ENCODE data around the gene POLDIP2. TPM values are rescaled to one million over a fixed set of nuclear protein-coding genes. Genes with fewer than 3 reads are reported as not detected.

The POLDIP2 gene, protein sequence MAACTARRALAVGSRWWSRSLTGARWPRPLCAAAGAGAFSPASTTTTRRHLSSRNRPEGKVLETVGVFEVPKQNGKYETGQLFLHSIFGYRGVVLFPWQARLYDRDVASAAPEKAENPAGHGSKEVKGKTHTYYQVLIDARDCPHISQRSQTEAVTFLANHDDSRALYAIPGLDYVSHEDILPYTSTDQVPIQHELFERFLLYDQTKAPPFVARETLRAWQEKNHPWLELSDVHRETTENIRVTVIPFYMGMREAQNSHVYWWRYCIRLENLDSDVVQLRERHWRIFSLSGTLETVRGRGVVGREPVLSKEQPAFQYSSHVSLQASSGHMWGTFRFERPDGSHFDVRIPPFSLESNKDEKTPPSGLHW
- 13.2 and 36.1 TPM in 2 replicates for total RNA-seq (2011; cell fraction: chromatin; rRNA removed; ENCODE audit: low replicate concordance)
- 33.4 and 34.0 TPM in 2 replicates for total RNA-seq (2011; cell fraction: nucleolus; rRNA removed)
- 27.2 and 30.3 TPM in 2 replicates for total RNA-seq (2011; cell fraction: nucleoplasm; rRNA removed)
- 121 and 122 TPM in 2 replicates for total RNA-seq (2014; rRNA removed)
- 59.5 and 62.7 TPM in 2 replicates for total RNA-seq (2014; rRNA removed; fragmentation: Illumina TruSeq; extraction: Trizol)
- 70.6 and 71.4 TPM in 2 replicates for total RNA-seq (2015; rRNA removed; fragmentation: Illumina TruSeq; extraction: Trizol)
- total RNA-seq (2021), result 106 and 108 TPM in 2 replicates
- 64.6 and 105 TPM in 2 replicates for polyA plus RNA-seq (2011; rRNA removed)
- 64.6 and 142 TPM in 2 replicates for polyA plus RNA-seq (2011; cell fraction: cytosol; rRNA removed)
- 48.3 and 71.0 TPM in 2 replicates for polyA plus RNA-seq (2011; cell fraction: nucleus; rRNA removed)
- polyA plus RNA-seq (2012), result 89.9 and 120 TPM in 2 replicates
- polyA plus RNA-seq (2014; fragmentation: Illumina TruSeq; extraction: Trizol), result 127 and 137 TPM in 2 replicates
- polyA plus RNA-seq (2014; fragmentation: Nextera tagmentation; extraction: Ambion mirVana), result 10 to 100 TPM; 22.0 to 25.1 TPM
- polyA plus RNA-seq (2014; rRNA removed), result 104 and 109 TPM in 2 replicates
- polyA minus RNA-seq (2011; rRNA and poly(A)+ RNA removed), result 31.5 and 60.7 TPM in 2 replicates
- 27.9 and 61.6 TPM in 2 replicates for polyA minus RNA-seq (2011; cell fraction: cytosol; rRNA and poly(A)+ RNA removed)
- polyA minus RNA-seq (2011; cell fraction: nucleus; rRNA and poly(A)+ RNA removed), result 14.4 and 16.8 TPM in 2 replicates
- percentile 84 among the genes with signal in this experiment for Bru-seq, nascent RNA
- percentile 75 among the genes with signal in this experiment for BruChase-seq, experiment 1, labeled RNA remaining after a 2-hour chase
- percentile 74 among the genes with signal in this experiment for BruChase-seq, experiment 2, labeled RNA remaining after a 6-hour chase
- long read RNA-seq, experiment 1, transcript POLDIP2-201 (11 exons, 2,121 nt), result major isoform, 537 of 668 reads
- long read RNA-seq, experiment 1, partial matches to known transcripts, result 57 of 668 reads
- long read RNA-seq, experiment 1, other reads (novel, unspliced or antisense), result 74 of 668 reads
- long read RNA-seq, experiment 2, transcript POLDIP2-201 (11 exons, 2,121 nt), result major isoform, 84 of 170 reads
- long read RNA-seq, experiment 2, partial matches to known transcripts, result 12 of 170 reads
- long read RNA-seq, experiment 2, other reads (novel, unspliced or antisense), result 74 of 170 reads
- long read RNA-seq, experiment 3, transcript POLDIP2-201 (11 exons, 2,121 nt), result major isoform, 172 of 202 reads
- long read RNA-seq, experiment 3, partial matches to known transcripts, result 6 of 202 reads
- long read RNA-seq, experiment 3, other reads (novel, unspliced or antisense), result 24 of 202 reads

DNA sequence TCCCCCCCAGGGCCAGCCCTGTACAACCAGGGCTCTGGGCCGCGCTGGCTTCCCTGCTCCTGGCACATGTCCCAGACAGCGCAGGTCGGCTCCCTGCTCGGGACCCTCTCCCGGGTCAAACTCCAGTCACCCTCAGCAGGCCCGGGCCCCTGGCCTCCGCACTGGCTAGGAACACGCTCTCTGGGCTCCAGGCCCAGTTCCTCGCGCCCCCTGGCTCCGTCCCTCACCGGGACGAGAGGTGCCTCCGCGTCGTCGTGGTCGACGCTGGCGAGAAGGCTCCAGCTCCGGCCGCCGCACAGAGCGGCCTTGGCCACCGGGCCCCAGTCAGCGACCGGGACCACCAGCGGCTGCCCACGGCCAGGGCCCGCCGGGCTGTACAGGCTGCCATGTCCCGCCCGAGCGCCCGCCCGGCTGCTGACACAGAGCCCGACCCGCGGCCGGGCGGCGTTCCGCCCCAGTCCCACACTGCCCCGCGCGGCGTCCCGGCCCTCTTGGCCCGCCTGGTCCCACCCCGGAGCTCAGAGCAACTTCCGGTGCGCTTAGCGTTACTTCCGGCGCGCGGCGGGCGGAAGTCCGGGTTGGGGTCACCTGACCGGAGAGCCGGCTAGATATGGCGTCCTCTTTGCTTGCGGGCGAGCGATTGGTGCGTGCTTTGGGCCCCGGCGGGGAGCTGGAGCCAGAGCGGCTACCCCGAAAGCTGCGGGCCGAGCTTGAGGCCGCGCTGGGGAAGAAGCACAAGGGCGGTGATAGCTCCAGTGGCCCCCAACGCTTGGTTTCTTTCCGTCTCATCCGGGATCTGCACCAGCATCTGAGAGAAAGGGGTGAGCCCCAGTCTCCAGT is at the start of gene POLDIP2:
Gene POLDIP2 (minus strand): TSS at position 467 of the 840 bp plus-strand sequence. CDS start 79 bp downstream, at position 388.
- H3K27me3 ChIP-seq (ENCODE audit: control insufficient read depth in 2 of 2, insufficient read depth in 2 of 2, low read length in 2 of 2), result no peaks in the 10 kb centered on the region
- no peaks in the 10 kb centered on the region for H3K9me3 ChIP-seq (replicated peaks; ENCODE audit: control insufficient read depth, insufficient read depth, low read depth, low read length)
- WGBS (ENCODE audit: insufficient coverage, low coverage, missing lambda C conversion rate), result 1% methylated on average over 54 of the region's 80 CpGs
- peaks cover 68% of the 10 kb centered on the region for H3K36me3 ChIP-seq (ENCODE audit: control insufficient read depth, insufficient read depth, low read length)
- H3K27ac ChIP-seq (ENCODE audit: extremely low read depth, low read depth, low read length), result peak within 1 kb of the TSS; percentile 89
- DNase-seq (ENCODE audit: extremely low read depth in 1 of 4, low spot score in 3 of 4) (peak; percentile 94 to 96 (median 94)), FAIRE-seq (peak; percentile 85), ATAC-seq (peak; percentile 100)
- H3K4me2 ChIP-seq (ENCODE audit: insufficient read depth, low read length), result peak within 1 kb of the TSS; percentile 91
- in situ Hi-C loops (cut with MboI), result no loop called here
- no peaks in the 10 kb centered on the region for H4K20me1 ChIP-seq (replicated peaks; ENCODE audit: control insufficient read depth, insufficient read depth, low read length)
- H3K4me3 ChIP-seq, result peak within 1 kb of the TSS; percentile 99
- peak within 1 kb of the TSS; percentile 96 for H2AFZ ChIP-seq (ENCODE audit: low read depth, low read length)
- H3K9ac ChIP-seq (ENCODE audit: insufficient read depth in 1 of 2, low read depth in 2 of 2, low read length in 2 of 2), result peak within 1 kb of the TSS; percentile 95 to 96
- CTCF ChIA-PET (ENCODE audit: low intra/inter-chr PET ratio), result no interaction called here
- peaks cover 5 to 10% of the 10 kb centered on the region in 2 experiments; a peak in 3 of 5 replicates for H3K4me1 ChIP-seq (replicated peaks in 1 of 2; ENCODE audit: control insufficient read depth in 2 of 2, insufficient read depth in 2 of 2, low read length in 2 of 2)
- BruUV-seq (replicated peaks), result no TSS peak
- H3K9me1 ChIP-seq (ENCODE audit: control insufficient read depth, insufficient read depth, low read length), result no peaks in the 10 kb centered on the region
- POLR2A ChIA-PET, result interaction anchor here (0.6 to 4.0 kb wide), 16 partner anchors 9 to 707 kb away, joined by 3 to 31 read pairs (median 4); partner anchors contain the start of genes IFT20, TNFAIP1 and VTN
- H3K79me2 ChIP-seq (ENCODE audit: control insufficient read depth, insufficient read depth, low read length), result peaks cover 34% of the 10 kb centered on the region
- intact Hi-C loops (cut with micrococcal nuclease), result no loop called here
- TF ChIP-seq ZBTB7A (IDR thresholded peaks at IDR 0.05; ENCODE audit: borderline replicate concordance, control insufficient read depth, low read depth, low read length) (peak; percentile 69; the same call in 1 of the 2 replicates), TAF7 (tag; IDR thresholded peaks at IDR 0.05) (peak; percentile 91), MTA1 (IDR thresholded peaks at IDR 0.05; ENCODE audit: borderline replicate concordance) (peak; percentile 94), HCFC1 (IDR thresholded peaks at IDR 0.05; ENCODE audit: low read depth, low read length) (peak; percentile 86), PHF20 (IDR thresholded peaks at IDR 0.05; ENCODE audit: partially characterized antibody) (peak; percentile 100), TGIF2 (CRISPR knock-in tag; IDR thresholded peaks at IDR 0.05) (no peak), PHF8 (IDR thresholded peaks at IDR 0.05; ENCODE audit: borderline replicate concordance, low read length) (peak; percentile 98; the same call in 1 of the 2 replicates), DNMT1 (IDR thresholded peaks at IDR 0.05) (no peak), MAZ (CRISPR knock-in tag; conservative IDR thresholded peaks at IDR 0.05 in 1 of 2, IDR thresholded peaks at IDR 0.05 in 1 of 2) (peak; percentile 71 to 80; a peak in 3 of 4 replicates)
- TF ChIP-seq, protein P1, sequence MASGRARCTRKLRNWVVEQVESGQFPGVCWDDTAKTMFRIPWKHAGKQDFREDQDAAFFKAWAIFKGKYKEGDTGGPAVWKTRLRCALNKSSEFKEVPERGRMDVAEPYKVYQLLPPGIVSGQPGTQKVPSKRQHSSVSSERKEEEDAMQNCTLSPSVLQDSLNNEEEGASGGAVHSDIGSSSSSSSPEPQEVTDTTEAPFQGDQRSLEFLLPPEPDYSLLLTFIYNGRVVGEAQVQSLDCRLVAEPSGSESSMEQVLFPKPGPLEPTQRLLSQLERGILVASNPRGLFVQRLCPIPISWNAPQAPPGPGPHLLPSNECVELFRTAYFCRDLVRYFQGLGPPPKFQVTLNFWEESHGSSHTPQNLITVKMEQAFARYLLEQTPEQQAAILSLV (tag; IDR thresholded peaks at IDR 0.05), result no peak
- TF ChIP-seq, protein P2, sequence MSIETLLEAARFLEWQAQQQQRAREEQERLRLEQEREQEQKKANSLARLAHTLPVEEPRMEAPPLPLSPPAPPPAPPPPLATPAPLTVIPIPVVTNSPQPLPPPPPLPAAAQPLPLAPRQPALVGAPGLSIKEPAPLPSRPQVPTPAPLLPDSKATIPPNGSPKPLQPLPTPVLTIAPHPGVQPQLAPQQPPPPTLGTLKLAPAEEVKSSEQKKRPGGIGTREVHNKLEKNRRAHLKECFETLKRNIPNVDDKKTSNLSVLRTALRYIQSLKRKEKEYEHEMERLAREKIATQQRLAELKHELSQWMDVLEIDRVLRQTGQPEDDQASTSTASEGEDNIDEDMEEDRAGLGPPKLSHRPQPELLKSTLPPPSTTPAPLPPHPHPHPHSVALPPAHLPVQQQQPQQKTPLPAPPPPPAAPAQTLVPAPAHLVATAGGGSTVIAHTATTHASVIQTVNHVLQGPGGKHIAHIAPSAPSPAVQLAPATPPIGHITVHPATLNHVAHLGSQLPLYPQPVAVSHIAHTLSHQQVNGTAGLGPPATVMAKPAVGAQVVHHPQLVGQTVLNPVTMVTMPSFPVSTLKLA (conservative IDR thresholded peaks at IDR 0.05), result peak; percentile 67 to 94

All from K562 (cell line).